ENCODE results near the gene RBP4.

The RBP4 gene

DNA sequence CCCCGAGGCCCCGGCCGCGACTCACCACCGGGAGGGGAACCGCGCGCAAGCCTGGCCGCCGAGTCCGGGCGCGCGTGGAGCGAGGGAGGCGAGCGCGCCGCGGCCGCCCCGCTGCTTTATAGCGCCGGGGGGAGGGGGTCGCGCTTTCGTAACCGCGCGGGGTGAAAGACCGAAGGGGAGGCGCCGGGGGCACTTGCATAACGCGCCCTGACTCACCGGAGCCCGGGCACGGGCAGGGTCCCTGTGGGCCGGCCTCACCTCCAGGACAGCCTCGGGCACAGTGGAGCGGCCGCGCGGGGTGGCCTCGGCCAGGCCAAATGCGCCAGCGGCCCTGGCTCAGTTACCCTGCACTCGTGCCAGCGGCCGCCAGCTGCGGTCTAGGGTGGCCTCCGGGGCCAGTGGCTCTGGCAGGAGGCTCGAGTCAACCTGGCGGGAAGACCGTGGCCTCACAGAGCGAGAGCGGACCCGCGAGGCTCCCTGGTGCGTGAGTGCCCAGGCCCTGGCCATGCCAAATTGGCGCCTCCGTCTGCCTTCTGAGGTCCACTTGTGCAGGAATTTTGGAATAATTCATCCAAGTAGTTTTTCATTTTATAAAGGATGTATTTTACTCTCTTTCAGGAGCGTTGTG lies at the start of gene RBP4:
RBP4 (minus strand) TSS at position 90 of the 628 bp plus-strand sequence. CDS start 207 bp downstream, outside the sequence.
- no peak for DNase-seq (ENCODE audit: low read depth, low spot score)

DNA sequence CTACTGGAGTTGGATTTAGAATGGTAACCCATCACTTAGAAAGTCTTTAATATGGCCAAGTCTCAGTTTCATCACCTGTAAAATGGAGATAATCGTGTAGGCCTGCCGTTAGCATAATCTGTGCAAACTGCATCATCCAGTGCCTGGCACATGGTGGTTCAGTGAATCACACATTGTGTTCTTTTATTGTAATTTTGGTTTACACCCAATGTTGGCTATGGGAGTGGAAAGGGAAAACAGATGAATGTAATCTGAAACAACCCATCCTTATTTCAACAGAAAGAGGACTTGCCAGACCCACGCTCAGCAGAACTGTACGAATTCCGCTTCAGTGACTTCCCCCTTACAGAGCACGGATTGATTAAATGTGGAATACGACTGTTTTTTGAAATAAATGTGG lies 38.8 kb upstream of the RBP4 start:
- DNase-seq (ENCODE audit: low read depth, low spot score), result no peak

DNA sequence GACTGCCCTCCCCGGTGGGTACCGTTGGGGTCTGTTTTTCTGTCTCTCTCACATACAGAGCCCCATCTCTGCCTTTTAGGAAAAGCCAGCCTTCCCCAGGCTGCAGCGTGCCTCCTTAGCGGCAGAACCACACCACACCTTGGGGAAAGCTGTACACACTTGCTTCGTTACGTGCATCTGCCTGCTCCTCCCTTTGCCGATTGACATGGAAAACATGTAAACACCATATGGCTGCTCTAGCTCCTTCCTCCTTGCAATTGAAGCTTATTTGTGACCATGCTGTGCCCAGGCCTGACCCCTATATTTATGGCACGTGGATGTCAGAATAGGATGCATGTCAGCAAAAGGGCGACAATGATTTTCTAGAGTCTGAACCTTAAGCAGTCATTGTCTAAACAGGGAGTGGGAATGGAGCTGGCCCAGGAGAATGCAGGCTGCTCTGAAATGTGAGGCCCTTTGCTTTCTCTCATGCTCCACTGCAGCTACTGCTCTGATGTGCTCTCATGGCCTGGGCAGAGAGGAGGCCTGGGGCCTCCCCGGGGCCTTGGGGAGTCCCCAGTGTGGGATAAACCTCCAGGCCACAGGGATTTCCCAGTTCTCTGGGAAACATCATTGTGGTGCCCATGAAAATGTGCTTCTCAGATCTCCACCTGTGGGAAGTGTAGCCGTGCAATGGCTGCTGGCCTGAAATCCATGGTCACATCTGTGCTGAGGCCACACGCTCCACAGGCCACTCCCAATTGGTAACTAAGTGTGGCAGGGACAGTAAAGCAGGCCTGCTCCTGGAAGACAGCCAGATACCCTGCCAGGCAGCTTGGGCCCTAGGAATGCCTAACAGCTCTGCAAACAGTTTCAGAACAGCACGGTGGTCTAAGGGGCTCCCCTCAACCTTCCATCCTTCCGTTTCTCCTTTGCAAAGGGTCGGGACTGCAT lies 29.9 kb upstream of the RBP4 start:
- no peak for DNase-seq (ENCODE audit: low read depth, low spot score)

DNA sequence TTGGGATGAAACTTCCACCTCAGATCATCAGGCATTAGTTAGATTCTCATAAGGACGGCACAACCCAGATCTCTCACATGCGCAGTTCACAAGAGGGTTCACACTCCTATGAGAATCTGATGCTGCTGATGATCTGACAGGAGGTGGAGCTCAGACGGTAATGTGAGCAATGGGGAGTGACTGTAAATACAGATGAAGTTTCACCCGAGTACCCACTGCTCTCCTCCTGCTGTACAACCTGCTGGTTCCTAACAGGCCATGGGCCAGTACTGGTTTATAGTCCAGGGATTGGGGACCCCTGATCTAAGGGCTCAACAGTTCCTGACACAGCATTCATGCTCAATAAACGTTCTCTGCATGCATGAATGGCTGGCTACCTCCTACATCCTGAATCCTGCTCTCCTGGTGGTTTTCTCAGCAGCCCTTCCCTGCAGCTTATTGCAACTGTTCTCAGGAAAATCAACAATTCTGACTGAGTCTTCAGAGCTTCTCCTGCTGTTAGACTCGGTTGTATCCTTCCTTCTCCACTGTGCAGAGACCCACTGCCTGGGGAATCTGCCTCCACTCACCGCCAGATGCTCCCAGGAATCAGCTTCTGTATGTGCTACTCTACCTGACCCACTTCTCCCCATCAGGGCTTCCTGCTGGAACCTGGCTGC lies 28.7 kb upstream of the RBP4 start:
- DNase-seq (ENCODE audit: low read depth, low spot score), result no peak

DNA sequence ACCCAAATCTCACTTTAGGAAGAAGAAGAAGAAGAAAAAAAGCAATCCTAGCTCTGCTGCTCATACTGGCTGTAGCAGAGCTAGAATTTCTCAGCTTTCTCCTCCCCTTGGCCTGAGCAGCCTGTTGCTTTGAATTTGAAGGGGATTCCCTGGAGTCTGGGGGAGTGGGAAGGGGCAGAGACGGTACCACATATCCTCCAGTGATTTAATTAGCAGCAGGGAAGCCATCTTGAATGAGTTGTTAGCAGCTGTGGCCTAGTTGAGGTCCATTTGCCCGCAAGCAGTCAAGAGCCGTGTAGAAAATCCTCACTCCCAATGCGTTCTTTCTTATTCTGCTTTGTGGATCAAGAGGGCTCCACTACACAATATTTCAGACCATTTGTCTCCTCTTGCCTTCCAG lies 27.8 kb upstream of the RBP4 start:
- no peak for DNase-seq (ENCODE audit: low read depth, low spot score)

DNA sequence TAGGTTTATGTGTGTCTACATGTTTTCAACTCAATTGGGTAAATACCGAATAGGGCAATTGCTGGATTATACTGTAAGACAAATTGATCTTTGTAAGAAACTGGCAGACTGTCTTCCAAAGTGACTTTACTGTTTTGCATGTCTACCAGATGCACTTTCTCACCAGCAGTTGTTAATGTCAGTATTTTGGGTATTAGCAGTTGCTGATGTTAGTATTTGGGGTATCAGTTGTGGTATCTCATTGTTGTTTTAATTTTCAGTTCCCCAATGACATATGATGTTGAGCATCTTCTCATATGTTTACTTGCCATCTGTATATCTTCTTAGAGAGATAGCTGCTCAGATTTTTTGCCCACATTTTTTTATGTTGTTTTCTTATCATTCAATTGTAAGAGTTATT lies 21.9 kb upstream of the RBP4 start:
- no peak for DNase-seq (ENCODE audit: low read depth, low spot score)

DNA sequence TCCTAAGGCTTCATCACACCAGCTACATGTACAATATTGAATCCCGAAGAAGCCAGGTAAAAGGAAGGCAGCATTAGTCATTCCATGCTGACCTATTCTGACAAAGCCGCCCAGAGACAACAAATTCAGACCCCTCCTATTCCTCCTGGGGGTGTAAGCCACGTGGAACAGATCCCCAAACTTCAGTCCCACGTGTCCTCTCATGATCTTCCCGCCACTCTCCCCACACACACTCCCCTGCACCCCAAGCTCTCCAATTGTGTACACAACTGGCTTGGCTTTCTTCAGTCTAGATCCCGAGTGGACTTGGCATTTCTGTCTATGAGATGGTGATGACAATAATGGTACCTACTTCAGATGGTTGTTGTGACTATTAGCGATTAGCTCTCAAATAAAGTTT lies 19.9 kb upstream of the RBP4 start:
- no peak for DNase-seq (ENCODE audit: low read depth, low spot score)

DNA sequence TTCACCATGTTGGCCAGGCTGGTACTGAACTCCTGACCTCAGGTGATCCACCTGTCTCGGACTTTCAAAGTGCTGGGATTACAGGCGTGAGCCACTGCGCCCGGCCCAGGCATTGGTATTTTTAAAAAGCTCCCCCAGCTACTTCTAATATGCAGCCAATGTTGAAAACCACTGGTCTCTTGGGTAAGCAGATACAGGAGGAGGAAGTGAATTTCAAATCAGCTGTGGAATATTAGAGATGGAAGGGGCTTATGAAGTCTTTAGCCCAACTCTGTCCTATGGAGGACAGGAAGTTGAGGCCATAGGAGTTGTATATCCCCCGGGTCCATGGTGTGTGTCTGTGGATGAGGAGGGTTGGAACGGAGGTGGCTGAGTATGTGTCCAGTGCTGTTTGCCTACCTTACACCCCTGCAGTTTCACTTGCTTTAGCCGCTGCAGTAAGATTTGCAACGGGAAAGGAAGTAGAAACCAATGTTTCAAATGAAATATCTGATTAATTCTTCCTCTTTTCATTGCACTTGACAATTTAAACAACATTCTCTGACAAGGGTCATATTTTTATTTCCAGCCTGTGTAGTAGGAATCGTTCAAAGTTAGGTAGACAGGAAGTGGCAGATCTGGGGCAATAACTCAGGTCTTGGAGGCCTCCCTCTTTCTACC lies 14.7 kb upstream of the RBP4 start:
- DNase-seq (ENCODE audit: low read depth, low spot score), result no peak

DNA sequence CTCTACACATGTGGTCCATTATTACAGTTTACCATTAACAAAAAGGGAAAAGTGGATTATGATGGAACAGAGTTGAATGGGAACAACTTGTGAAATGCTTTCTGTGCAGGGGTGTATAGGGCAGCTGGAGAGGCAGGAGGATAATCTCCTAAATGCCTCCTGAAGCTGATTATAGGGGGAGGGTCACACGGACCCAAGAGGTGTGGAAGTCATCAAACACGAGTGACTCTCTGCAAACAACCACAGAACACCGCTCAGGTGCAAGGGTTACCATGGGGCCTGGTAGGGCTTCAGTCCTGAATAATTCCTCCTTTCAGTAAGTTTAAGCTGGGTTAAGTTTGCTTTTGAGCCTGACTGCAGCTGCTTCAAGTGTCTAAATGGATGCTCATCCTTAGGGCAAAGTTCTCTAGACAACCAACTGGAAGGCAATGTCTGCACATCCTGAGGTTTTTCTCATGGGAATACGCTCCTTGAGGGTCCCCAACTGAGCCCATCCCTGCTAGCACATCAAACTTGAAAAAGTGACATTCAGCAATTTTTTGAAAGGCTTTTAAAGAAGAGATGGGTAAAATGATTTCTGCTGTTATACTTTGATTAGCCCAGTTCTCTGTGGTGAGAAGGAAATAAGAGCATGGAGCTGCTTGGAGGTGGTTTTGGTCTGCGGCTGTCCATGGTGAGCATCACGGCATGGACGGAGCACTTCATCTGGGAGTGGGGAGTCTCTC lies 13.2 kb upstream of the RBP4 start:
- DNase-seq (ENCODE audit: low read depth, low spot score), result no peak

DNA sequence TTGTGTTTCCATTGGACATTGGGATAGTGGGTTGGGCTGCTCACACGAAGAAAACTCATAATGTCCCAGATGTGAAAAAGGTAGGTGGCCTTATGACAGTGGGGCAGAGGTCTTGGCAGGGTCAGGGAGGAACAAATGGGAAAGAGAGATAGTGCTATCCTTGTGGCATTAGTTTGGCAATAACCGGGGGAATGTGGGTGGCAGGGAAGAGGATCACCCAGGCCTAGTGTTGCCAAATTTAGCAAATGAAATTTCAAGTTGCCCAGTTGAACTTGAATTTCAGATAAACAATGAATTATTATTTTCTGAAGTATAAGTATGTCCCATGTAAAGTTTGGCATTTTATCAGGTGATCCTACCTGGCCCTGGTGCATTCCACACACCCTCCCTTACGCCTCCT lies 12.1 kb upstream of the RBP4 start:
- DNase-seq (ENCODE audit: low read depth, low spot score), result no peak

DNA sequence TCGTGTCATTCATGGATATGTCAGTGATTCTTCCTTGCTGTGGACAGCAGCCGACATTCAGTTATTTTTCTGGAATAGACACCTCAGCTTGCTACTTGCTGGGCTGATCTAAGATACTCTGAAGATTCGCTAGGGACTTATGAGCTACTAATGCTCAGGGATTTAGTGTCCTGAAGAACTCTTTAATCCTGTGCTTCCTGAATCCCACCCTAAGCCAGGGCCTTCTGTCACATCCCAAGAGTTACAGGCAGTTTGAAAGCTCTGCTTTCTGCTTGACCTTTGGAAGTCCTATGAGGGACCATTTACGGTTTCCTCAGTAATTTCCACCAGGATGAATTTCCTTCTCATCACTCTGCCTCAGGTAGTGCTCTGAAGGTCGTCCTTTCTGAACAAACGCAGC lies 11.3 kb upstream of the RBP4 start, which contains the start of gene PDE6C:
PDE6C (plus strand) TSS at position 227 of the 400 bp plus-strand sequence. CDS start 189 bp downstream, outside the sequence.
- no peak for DNase-seq (ENCODE audit: low read depth, low spot score)

DNA sequence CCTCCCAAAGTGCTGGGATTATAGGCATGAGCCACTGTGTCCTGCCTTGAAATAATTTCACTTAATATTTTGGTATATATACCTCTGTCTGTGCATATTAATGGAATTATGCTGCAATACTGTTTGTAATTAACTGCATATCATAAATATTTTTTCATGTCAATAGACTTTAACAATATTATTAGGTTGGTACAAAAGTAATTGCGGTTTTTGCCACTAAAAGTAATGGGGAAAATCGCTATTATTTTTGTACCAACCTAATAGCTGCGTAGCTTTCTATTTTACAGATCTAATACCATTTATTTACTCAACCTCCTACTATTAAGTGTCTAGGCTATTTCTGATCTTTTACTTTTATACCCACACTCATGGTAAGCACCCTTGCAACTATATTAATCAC lies 7.4 kb upstream of the RBP4 start:
- DNase-seq (ENCODE audit: low read depth, low spot score), result no peak

DNA sequence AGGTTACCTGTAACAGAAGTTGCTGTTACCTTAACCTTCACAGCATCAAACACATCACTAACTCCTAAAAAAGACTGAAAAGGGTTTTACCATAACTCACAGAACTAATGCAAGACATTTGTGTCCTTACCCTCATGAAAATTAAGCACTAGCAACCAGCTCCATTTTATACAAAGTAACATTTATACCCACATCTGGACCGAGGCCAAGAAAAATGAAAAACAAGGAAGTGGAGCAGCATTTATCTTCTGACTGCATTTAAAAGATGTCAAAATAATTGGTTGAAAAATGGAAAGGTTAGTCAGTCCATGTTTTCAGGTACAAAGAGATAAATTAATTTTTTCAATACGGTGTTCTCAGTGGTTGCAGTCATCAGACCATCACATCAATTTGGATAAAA lies 3.1 kb upstream of the RBP4 start:
- DNase-seq (ENCODE audit: low read depth, low spot score), result no peak

DNA sequence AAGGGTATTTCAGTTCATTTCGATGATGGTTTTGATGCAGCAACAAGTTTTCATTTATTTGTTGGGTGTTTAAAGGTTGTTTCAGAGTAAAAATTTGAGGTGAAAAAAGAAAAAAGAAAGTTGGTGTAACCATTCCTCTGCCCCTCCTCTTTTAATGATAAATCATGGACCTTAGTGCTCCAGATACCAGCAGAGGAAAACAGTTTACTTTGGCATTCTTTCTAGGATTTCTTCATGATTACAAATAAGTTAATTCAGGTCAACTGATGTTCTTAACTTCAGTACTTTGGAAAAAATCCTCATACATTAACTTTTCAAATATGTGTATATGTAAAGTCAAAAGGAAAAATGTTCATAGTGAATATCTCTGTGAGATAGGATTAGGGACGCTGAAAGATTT lies 2.0 kb upstream of the RBP4 start:
- no peak for DNase-seq (ENCODE audit: low read depth, low spot score)

DNA sequence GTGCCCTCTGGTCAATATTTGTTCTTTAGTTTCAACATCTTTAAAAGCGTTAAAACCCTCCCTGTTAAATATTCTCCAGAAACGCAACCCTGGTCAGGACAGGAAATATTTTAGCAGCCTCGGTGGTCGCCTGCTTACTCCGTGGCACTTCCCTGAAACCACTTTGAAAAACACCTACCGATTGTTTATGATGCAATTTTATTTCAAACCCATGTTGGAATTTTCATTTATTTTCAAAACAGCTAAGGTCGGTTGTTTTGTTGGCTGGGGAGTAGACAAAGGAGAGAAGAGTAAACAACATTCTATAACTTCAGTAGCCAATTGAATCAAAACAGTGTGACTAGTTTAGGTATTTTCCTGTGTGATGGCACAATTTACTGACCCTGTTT lies 733 bp upstream of the RBP4 start:
- DNase-seq (ENCODE audit: low read depth, low spot score), result no peak

DNA sequence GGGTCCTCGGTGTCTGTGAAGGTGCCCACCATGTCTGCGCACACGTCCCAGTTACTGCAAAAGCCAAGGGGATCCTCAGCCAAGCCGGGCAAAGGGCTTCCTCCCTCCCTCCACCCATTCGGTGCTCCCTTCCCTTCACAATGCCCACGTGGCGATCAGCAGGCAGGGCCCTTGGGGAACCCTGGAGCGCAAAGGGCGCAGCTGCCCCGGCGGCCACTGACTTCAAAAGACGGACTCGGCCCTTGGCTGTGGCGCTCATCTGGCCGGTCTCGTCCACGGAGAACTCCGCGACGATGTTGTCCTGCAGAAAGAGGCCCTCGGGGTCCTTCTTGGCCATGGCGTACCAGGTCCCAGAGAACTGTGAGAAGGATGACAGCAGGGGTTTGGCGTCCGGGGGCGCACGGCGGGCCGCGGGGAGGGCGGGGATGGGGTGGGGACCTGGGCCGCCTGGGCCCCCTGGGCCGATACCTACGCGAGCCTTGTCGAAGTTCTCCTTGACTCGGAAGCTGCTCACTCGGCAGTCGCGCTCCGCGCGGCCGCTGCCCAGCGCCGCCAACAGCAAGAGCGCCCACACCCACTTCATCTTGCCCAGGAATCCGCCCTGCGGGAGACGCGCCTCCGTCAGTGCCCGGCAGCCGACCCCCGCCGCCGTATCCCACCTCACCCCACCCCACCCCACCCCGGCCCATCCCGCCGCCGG lies 439 bp downstream of the RBP4 start:
- no peak for DNase-seq (ENCODE audit: low read depth, low spot score)

DNA sequence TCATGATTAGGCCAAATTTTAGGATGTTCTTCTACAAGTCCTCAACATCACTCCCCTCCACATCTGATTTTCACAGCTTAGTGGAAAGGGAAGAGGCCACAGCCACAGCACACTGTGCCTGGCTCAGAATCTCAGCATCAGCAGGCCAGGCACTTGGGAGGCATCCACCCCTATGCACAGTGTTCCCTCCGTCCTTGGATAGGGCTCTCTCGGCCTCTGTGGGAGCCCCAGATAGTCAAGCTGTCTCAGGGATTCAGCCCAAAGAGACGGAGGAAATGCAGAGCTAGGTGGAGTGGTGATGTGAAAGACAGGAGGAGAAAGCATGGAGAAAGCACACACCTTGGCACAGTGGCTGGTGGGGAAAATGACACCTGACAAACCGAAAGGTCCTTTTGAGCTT lies 1.3 kb downstream of the RBP4 start:
- DNase-seq (ENCODE audit: low read depth, low spot score), result no peak

DNA sequence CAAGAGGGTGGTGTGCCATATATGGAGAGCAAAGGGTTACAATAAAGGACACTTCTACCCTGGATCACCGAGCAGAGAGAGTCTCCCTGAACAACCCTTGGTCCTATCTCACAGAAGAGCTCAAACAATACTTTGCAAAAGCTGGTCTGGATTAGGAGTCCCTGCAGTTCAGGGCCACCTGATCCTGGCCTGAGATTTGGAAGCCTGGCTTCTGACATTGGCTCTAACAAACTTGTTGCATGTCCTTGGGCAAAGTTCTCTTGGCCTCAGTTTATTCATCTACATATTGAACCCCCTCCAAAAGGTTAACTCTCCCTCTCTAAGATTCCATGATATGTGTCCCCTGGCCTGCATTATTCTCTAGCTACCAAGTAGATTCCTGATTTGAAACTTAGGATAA lies 1.7 kb downstream of the RBP4 start:
- DNase-seq (ENCODE audit: low read depth, low spot score), result no peak

DNA sequence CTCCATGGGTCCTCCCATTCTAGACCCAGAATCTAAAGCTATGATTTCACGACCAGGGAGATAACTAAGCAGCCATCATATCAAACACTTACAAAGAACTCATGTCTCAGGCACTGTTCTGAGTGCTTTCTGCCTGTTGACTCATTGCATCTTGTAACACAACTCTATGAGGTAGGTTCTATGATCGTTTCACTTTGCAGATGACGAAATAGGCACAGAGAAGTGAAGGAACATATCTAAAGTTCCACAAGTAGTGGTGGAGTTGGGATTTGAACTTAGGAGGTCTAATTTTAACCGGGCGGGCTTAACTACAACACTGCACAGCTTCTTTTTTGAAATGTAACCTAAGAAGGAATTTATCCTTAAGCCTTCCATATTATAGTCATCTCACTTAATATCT lies 2.9 kb downstream of the RBP4 start:
- no peak for DNase-seq (ENCODE audit: low read depth, low spot score)

DNA sequence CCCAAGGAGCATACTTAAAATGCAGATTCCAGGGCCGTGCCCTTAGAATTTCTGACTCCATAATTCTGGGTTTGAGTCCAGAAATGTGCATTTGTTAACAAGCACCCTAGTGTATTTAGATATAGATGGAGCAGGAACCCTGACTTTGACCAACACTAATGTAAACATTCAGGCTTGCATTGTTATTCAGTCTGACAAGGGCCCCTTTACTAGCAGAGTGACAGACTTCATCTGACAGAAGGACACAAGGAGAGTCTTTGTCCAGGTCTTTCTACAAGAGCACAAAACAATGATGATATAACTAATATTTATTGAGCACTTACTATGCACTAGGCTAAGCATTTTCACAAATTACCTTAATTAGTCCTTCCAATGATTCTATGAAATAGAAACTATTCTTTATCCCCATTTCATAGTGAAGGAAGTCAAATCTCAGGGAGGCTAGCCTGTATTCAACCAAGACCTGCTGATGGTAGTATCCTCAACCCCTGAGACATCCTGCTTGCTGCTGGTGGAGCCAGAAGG lies 3.9 kb downstream of the RBP4 start:
- DNase-seq (ENCODE audit: low read depth, low spot score), result no peak
